HCT116 (cell line): ENCODE results near the gene DARS1. TPM values are rescaled to one million over a fixed set of nuclear protein-coding genes. Genes with fewer than 3 reads are reported as not detected.

Experiments
- ATAC-seq: fragments of 200-7000 bp; cut with Tn5 transposase; 2 replicates; pipeline ENCODE4 v1.9.1; 2020; ENCODE audit warnings: mild to moderate bottlenecking, moderate library complexity
- BruUV-seq: library from RNA; stranded (reverse); fragments of 400-500 nt; replicated peaks from 2 replicates; lab custom pipeline; 2021; lab: Mats Ljungman, UMichigan
- CTCF ChIA-PET: fragments of 300-600 bp; sonication (Branson Sonifier 250); formaldehyde crosslinking; loops from one replicate; lab custom pipeline; 2021; ENCODE audit warnings: antibody characterized with exemption; lab: Charles Lee
- POLR2A ChIA-PET: fragments of 300-600, 350-600 bp; sonication (Branson Sonifier 250); formaldehyde crosslinking; loops from one replicate; lab custom pipeline; 2021; ENCODE audit warnings: antibody characterized with exemption; lab: Charles Lee
- RAD21 ChIA-PET, 2 experiments: fragments of 300-600 bp; sonication (Branson Sonifier 250); formaldehyde crosslinking; loops; one replicate each; lab custom pipeline; 2023; ENCODE audit warnings: low total read pairs in 2 of 2; ENCODE audit not compliant: uncharacterized antibody in 2 of 2, unreplicated experiment in 2 of 2, low non-redundant PET in 1 of 2; lab: Charles Lee
- DNase-seq: peaks from one replicate; pipeline ENCODE4 v3.0.0-alpha.2; 2010; ENCODE audit warnings: low read depth, low spot score
- H2AFZ ChIP-seq: fragments of 200-600 bp; shearing (Covaris generic), sonication (generic); 2 replicates; pipeline ENCODE4 v1.6.1; 2017; ENCODE audit warnings: low read depth, mixed run types, mixed read lengths, antibody characterized with exemption, low read length; ENCODE audit not compliant: poor library complexity, severe bottlenecking
- H3K27ac ChIP-seq: 2 replicates; pipeline ENCODE4 v1.5.1; 2012; ENCODE audit warnings: low read depth, low read length
- H3K27me3 ChIP-seq: fragments of 200-600 bp; sonication (generic); 2 replicates; pipeline ENCODE4 v1.6.1; 2016; ENCODE audit warnings: mixed run types, low read length, mixed read lengths; ENCODE audit not compliant: insufficient read depth
- H3K36me3 ChIP-seq, 2 experiments: fragments of 200-500 bp in 1 of 2; fragments of 200-600 bp in 1 of 2; sonication (Bioruptor generic) in 1 of 2; sonication (generic) in 1 of 2; 2 replicates each; pipeline versions ENCODE4 v1.5.1 to v1.6.1; 2014 to 2016; ENCODE audit warnings: low read length in 2 of 2, inconsistent platforms in 1 of 2, mixed read lengths in 1 of 2, mixed run types in 1 of 2; ENCODE audit not compliant: insufficient read depth in 2 of 2, control insufficient read depth in 1 of 2
- H3K4me1 ChIP-seq, 2 experiments: fragments of 200-600 bp in 1 of 2; sonication (generic) in 1 of 2; 2 replicates each; pipeline versions ENCODE4 v1.5.1 to v1.6.1; 2012 to 2017; ENCODE audit warnings: low read length in 2 of 2, inconsistent platforms in 1 of 2, mild to moderate bottlenecking in 1 of 2, mixed read lengths in 1 of 2, mixed run types in 1 of 2, moderate library complexity in 1 of 2; ENCODE audit not compliant: insufficient read depth in 2 of 2, control insufficient read depth in 1 of 2
- H3K4me2 ChIP-seq: fragments of 200-600 bp; sonication (generic); 2 replicates; pipeline ENCODE4 v1.6.1; 2017; ENCODE audit warnings: mixed run types, low read length, mixed read lengths
- H3K4me3 ChIP-seq, 2 experiments: fragments of 200-600 bp in 1 of 2; sonication (generic) in 1 of 2; replicated peaks in 1 of 2; 2 replicates each; pipeline ENCODE4 v1.5.1; 2011 to 2016; ENCODE audit warnings: low read length in 2 of 2, control low read depth in 1 of 2, low read depth in 1 of 2, mild to moderate bottlenecking in 1 of 2, mixed read lengths in 1 of 2, mixed run types in 1 of 2
- H3K79me2 ChIP-seq: fragments of 200-600 bp; sonication (generic); 2 replicates; pipeline ENCODE4 v1.6.1; 2017; ENCODE audit warnings: mild to moderate bottlenecking, mixed run types, low read length, moderate library complexity, mixed read lengths; ENCODE audit not compliant: insufficient read depth
- H3K9ac ChIP-seq: fragments of 200-600 bp; sonication (generic); 2 replicates; pipeline ENCODE4 v1.6.1; 2016; ENCODE audit warnings: low read length, mixed read lengths
- H3K9me2 ChIP-seq: fragments of 200-600 bp; sonication (generic), shearing (Covaris generic); 2 replicates; pipeline ENCODE4 v1.6.1; 2017; ENCODE audit warnings: mixed run types, mild to moderate bottlenecking, moderate library complexity; ENCODE audit not compliant: insufficient read depth
- H3K9me3 ChIP-seq, 2 experiments: fragments of 200-500 bp in 1 of 2; fragments of 200-600 bp in 1 of 2; sonication (Bioruptor generic) in 1 of 2; sonication (generic) in 1 of 2; 2 replicates each; pipeline ENCODE4 v1.6.1; 2014 to 2017; ENCODE audit warnings: low read length in 2 of 2, mixed read lengths in 2 of 2, inconsistent platforms in 1 of 2, low read depth in 1 of 2, mild to moderate bottlenecking in 1 of 2, mixed run types in 1 of 2, moderate library complexity in 1 of 2; ENCODE audit not compliant: control insufficient read depth in 1 of 2, insufficient read depth in 1 of 2
- H4K20me1 ChIP-seq: fragments of 200-600 bp; sonication (generic), shearing (Covaris generic); 2 replicates; pipeline ENCODE4 v1.6.1; 2017; ENCODE audit warnings: mixed run types, mild to moderate bottlenecking, moderate library complexity; ENCODE audit not compliant: insufficient read depth
- CBX3 ChIP-seq: IDR thresholded peaks from 2 replicates; pipeline ENCODE4 v1.6.1; 2012; ENCODE audit warnings: low read depth
- CEBPB ChIP-seq: IDR thresholded peaks from 2 replicates; pipeline ENCODE4 v1.6.1; 2012; ENCODE audit warnings: low read depth
- EGR1 ChIP-seq: IDR thresholded peaks from 2 replicates; pipeline ENCODE4 v1.6.1; 2012; ENCODE audit warnings: low read depth
- ELF1 ChIP-seq: IDR thresholded peaks from 2 replicates; pipeline ENCODE4 v1.6.1; 2012; ENCODE audit warnings: low read depth, borderline replicate concordance
- FOSL1 ChIP-seq: IDR thresholded peaks from 2 replicates; pipeline ENCODE4 v1.6.1; 2012; ENCODE audit warnings: low read depth
- POLR2AphosphoS5 ChIP-seq: IDR thresholded peaks from 2 replicates; pipeline ENCODE4 v1.6.1; 2011; ENCODE audit warnings: mild to moderate bottlenecking, low read depth, low read length, moderate library complexity
- SP1 ChIP-seq: IDR thresholded peaks from 2 replicates; pipeline ENCODE4 v1.6.1; 2012; ENCODE audit warnings: low read depth
- SRF ChIP-seq: IDR thresholded peaks from 2 replicates; pipeline ENCODE4 v1.6.1; 2012; ENCODE audit warnings: low read depth
- TCF7L2 ChIP-seq: IDR thresholded peaks from 2 replicates; pipeline ENCODE4 v1.7.0; 2011; ENCODE audit warnings: borderline replicate concordance, inconsistent platforms; ENCODE audit not compliant: insufficient read depth, insufficient read length; ENCODE audit errors: extremely low read depth
- YY1 ChIP-seq: IDR thresholded peaks from 2 replicates; pipeline ENCODE4 v1.6.1; 2011; ENCODE audit warnings: low read length, low read depth, moderate library complexity, mild to moderate bottlenecking; ENCODE audit not compliant: insufficient replicate concordance; ENCODE audit errors: extremely low read depth
- ZBTB33 ChIP-seq: IDR thresholded peaks from 2 replicates; pipeline ENCODE4 v1.6.1; 2011; ENCODE audit warnings: mild to moderate bottlenecking, low read length, moderate library complexity; ENCODE audit not compliant: insufficient replicate concordance; ENCODE audit errors: extremely low read depth
- ZFX ChIP-seq: fragments of 450-650 bp; IDR thresholded peaks from 2 replicates; pipeline ENCODE4 v1.6.1; 2017
- ZNF274 ChIP-seq: fragments of 200-500 bp; sonication (Bioruptor generic); IDR thresholded peaks from 2 replicates; pipeline ENCODE4 v1.6.1; 2014; ENCODE audit warnings: mild to moderate bottlenecking, low read depth, low read length, inconsistent platforms
- intact Hi-C: fragments of 100-400 bp; cut with micrococcal nuclease; formaldehyde crosslinking; loops from 2 replicates; pipeline ENCODE4 v1.10.0; 2022
- total RNA-seq: library from RNA; stranded (reverse); gene quantifications from one replicate; pipeline ENCODE4 v1.2.1, GENCODE V29; 2021; ENCODE audit not compliant: unreplicated experiment
- TF ChIP-seq, protein P1 (sequence below): IDR thresholded peaks from 2 replicates; pipeline ENCODE4 v1.6.1; 2012
- TF ChIP-seq, protein P2 (sequence below), 3 experiments: fragments of 200-600 bp in 1 of 3; sonication (generic) in 1 of 3; IDR thresholded peaks in 2 of 3; conservative IDR thresholded peaks in 1 of 3; 2 replicates each; pipeline ENCODE4 v1.5.1; 2012 to 2017; ENCODE audit warnings: low read depth in 2 of 3, low read length in 2 of 3, antibody characterized with exemption in 1 of 3, borderline replicate concordance in 1 of 3, control low read depth in 1 of 3, mild to moderate bottlenecking in 1 of 3, mixed read lengths in 1 of 3, mixed run types in 1 of 3, moderate library complexity in 1 of 3; ENCODE audit not compliant: insufficient read depth in 1 of 3

The DARS1 gene
- total RNA-seq, 1 experiment from 2014 or later, result 94.8 TPM

DNA sequence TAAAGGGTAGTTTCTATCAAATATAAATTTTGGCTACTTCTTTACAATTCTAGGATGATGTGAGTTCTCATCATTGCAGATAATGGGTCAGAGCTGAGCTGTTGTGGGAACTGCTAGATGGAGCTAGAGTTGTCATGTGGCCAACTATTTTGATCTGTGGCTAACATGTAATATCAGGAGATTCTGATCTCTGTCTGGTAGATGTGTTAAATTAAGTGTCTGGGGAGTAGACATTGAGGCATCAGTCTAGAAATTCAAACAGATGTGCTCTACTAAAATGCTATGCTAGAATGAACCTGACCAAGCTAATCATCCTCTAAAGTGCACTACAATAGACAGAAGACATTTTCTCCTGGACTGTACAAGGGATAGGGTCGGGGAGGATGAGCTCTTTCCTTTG, 30.3 kb upstream of the DARS1 start:
- POLR2A ChIA-PET, result no interaction called here
- H3K4me2 ChIP-seq, result no peak overlapping the region
- H3K9ac ChIP-seq, result no peak overlapping the region
- H3K9me3 ChIP-seq, result no peaks in the 10 kb centered on the region
- DNase-seq, result no peak
- RAD21 ChIA-PET, result no interaction called here
- H3K4me1 ChIP-seq, result no peaks in the 10 kb centered on the region
- CTCF ChIA-PET, result no interaction called here
- no peak for ATAC-seq
- H2AFZ ChIP-seq, result no peak overlapping the region
- no peaks in the 10 kb centered on the region for H4K20me1 ChIP-seq
- no peaks in the 10 kb centered on the region for H3K79me2 ChIP-seq
- no peaks in the 10 kb centered on the region for H3K36me3 ChIP-seq
- intact Hi-C loops, result no loop called here
- TF ChIP-seq CEBPB, result no peak
- TF ChIP-seq EGR1, result no peak
- TF ChIP-seq SP1, result no peak
- no peak for TF ChIP-seq CBX3
- TF ChIP-seq YY1, result no peak
- TF ChIP-seq ZFX, result no peak
- TF ChIP-seq ELF1, result no peak
- TF ChIP-seq TCF7L2, result no peak
- TF ChIP-seq ZBTB33, result no peak
- TF ChIP-seq, protein P1, sequence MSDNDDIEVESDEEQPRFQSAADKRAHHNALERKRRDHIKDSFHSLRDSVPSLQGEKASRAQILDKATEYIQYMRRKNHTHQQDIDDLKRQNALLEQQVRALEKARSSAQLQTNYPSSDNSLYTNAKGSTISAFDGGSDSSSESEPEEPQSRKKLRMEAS, result no peak
- TF ChIP-seq, protein P2, sequence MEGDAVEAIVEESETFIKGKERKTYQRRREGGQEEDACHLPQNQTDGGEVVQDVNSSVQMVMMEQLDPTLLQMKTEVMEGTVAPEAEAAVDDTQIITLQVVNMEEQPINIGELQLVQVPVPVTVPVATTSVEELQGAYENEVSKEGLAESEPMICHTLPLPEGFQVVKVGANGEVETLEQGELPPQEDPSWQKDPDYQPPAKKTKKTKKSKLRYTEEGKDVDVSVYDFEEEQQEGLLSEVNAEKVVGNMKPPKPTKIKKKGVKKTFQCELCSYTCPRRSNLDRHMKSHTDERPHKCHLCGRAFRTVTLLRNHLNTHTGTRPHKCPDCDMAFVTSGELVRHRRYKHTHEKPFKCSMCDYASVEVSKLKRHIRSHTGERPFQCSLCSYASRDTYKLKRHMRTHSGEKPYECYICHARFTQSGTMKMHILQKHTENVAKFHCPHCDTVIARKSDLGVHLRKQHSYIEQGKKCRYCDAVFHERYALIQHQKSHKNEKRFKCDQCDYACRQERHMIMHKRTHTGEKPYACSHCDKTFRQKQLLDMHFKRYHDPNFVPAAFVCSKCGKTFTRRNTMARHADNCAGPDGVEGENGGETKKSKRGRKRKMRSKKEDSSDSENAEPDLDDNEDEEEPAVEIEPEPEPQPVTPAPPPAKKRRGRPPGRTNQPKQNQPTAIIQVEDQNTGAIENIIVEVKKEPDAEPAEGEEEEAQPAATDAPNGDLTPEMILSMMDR (IDR thresholded peaks at IDR 0.05 in 2 of 3, conservative IDR thresholded peaks at IDR 0.05 in 1 of 3; ENCODE audit: borderline replicate concordance in 1 of 3, insufficient read depth in 1 of 3, low read depth in 2 of 3, low read length in 2 of 3), result no peak
- TF ChIP-seq ZNF274, result no peak
- no peak for TF ChIP-seq POLR2AphosphoS5
- TF ChIP-seq SRF, result no peak
- TF ChIP-seq FOSL1, result no peak
- TF ChIP-seq, all 23 proteins: peak for 0
- H3K27ac ChIP-seq, result no peak overlapping the region
- H3K4me3 ChIP-seq, result no peak overlapping the region
- BruUV-seq, result no TSS peak
- H3K9me2 ChIP-seq, result no peaks in the 10 kb centered on the region
- H3K27me3 ChIP-seq, result no peaks in the 10 kb centered on the region
